ENCODE data around the gene CFAP91. TPM values are rescaled to one million over a fixed set of nuclear protein-coding genes. Genes with fewer than 3 reads are reported as not detected.

CFAP91 gene
- 10 to 100 TPM; 21.8 to 36.0 (median 22.1) TPM for polyA plus RNA-seq (ENCODE audit: insufficient read length in 3 of 3)
- long read RNA-seq, donor 1, full-length matches to known transcripts = 1 of 12 reads
- long read RNA-seq, donor 1, partial matches to known transcripts = 11 of 12 reads
- long read RNA-seq, donor 1, other reads (novel, unspliced or antisense) = 0 of 12 reads
- long read RNA-seq, donor 2 = 0 reads
- long read RNA-seq, donor 3, full-length matches to known transcripts = 2 of 2 reads
- long read RNA-seq, donor 3, partial matches to known transcripts = 0 of 2 reads
- long read RNA-seq, donor 3, other reads (novel, unspliced or antisense) = 0 of 2 reads
- long read RNA-seq, donor 4, full-length matches to known transcripts = 2 of 2 reads
- long read RNA-seq, donor 4, partial matches to known transcripts = 0 of 2 reads
- long read RNA-seq, donor 4, other reads (novel, unspliced or antisense) = 0 of 2 reads
- long read RNA-seq, donor 5 = 0 reads
- long read RNA-seq, donor 6 = 0 reads
- long read RNA-seq, donor 7, partial matches to known transcripts = 0 of 2 reads
- long read RNA-seq, donor 7, other reads (novel, unspliced or antisense) = 0 of 2 reads
- long read RNA-seq, donor 8, full-length matches to known transcripts = 1 of 1 reads
- long read RNA-seq, donor 8, partial matches to known transcripts = 0 of 1 reads
- long read RNA-seq, donor 8, other reads (novel, unspliced or antisense) = 0 of 1 reads
- long read RNA-seq, donor 9, full-length matches to known transcripts = 1 of 1 reads
- long read RNA-seq, donor 9, partial matches to known transcripts = 0 of 1 reads
- long read RNA-seq, donor 9, other reads (novel, unspliced or antisense) = 0 of 1 reads
- long read RNA-seq, donor 10, partial matches to known transcripts = 0 of 2 reads
- long read RNA-seq, donor 10, other reads (novel, unspliced or antisense) = 0 of 2 reads
- long read RNA-seq, donor 11, full-length matches to known transcripts = 1 of 1 reads
- long read RNA-seq, donor 11, partial matches to known transcripts = 0 of 1 reads
- long read RNA-seq, donor 11, other reads (novel, unspliced or antisense) = 0 of 1 reads
- long read RNA-seq, donor 12, full-length matches to known transcripts = 3 of 3 reads
- long read RNA-seq, donor 12, partial matches to known transcripts = 0 of 3 reads
- long read RNA-seq, donor 12, other reads (novel, unspliced or antisense) = 0 of 3 reads
- long read RNA-seq, donor 13, full-length matches to known transcripts = 3 of 3 reads
- long read RNA-seq, donor 13, partial matches to known transcripts = 0 of 3 reads
- long read RNA-seq, donor 13, other reads (novel, unspliced or antisense) = 0 of 3 reads
- long read RNA-seq, donor 14, full-length matches to known transcripts = 1 of 1 reads
- long read RNA-seq, donor 14, partial matches to known transcripts = 0 of 1 reads
- long read RNA-seq, donor 14, other reads (novel, unspliced or antisense) = 0 of 1 reads
- long read RNA-seq, donor 15, full-length matches to known transcripts = 1 of 1 reads
- long read RNA-seq, donor 15, partial matches to known transcripts = 0 of 1 reads
- long read RNA-seq, donor 15, other reads (novel, unspliced or antisense) = 0 of 1 reads
- long read RNA-seq, donor 16, full-length matches to known transcripts = 4 of 46 reads
- long read RNA-seq, donor 16, partial matches to known transcripts = 42 of 46 reads
- long read RNA-seq, donor 16, other reads (novel, unspliced or antisense) = 0 of 46 reads

DNA sequence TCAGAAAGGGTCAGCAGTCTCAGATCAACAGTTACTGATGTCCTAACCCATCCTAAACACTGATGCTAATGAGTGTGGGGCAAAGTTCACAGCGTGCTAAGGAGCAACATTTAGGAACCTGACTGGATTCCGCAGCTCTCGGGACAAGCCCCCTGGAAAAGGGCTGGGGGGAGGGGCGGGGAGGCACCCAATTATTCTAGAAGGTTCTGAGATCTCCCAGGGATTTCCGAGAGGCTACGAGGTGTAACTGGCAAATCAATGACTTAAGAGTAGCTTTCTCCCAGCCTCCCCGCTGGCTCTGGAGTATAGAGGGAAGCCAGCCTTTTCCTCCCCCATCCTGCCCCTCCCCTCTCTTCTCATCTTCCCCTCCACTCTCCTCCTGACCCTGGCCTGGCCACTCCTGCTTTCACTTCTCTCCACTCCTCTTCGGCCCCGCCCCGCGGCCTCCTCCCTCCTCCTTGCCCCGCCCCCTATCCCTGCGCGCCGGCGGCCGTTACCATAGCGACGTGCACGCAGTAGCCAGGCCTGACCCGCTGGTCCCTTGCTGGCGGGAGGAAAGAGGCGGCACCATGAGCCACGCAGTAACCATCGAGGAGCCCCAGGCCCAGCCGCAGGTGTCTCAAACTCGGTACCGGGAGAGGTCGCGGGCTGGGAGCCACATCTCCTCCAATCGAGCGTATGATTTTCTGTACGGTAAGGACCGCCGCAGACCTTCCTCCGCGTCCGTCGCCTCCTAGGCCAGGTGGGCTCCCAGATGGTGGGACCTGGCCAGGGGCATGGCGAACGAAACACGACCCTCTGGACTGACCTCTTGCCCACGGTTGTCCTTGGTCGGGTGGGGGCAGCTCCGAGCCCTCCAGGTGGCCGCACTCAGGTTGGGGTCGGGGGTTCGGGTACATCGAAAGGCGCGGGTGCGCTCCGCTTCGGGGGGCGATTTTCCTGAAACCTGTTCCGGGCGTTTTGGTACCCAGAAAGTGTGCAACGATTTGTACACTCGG, at the start of gene CFAP91:
CFAP91 (plus strand) TSS at position 493 of the 998 bp plus-strand sequence; CDS start at position 570, 77 bp downstream.
- peak; percentile 82 to 93 (median 91) for DNase-seq (ENCODE audit: extremely low read depth in 1 of 11, low read depth in 9 of 11, low spot score in 4 of 11)

DNA sequence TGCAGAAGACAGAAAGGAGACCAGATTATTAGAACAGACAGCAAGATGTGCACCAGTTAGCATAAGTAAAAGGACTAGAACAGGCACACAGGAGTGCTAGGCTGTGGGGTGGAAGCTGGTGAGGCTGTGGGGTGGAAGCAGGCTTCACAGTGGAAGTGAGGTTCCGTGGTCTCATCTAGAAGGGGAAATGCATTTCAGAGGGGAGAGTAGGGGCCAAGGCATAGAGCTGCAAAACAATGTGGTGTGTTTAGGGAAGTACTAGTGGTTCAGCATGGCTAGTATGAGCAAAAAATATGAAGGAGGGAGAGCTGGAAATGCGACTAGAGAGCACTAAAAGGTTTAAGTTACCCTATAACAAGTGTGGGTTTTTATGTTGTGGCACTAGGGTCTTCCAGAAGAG, 48.9 kb upstream of the CFAP91 start:
- DNase-seq (ENCODE audit: extremely low read depth in 1 of 11, low read depth in 9 of 11, low spot score in 4 of 11) = no peak

- DNase-seq (ENCODE audit: extremely low read depth in 1 of 11, low read depth in 9 of 11, low spot score in 4 of 11) = no peak
Observed at GRCh38 chr3:119657887-119658702, 44.7 kb upstream of the CFAP91 start.

GRCh38 chr3:119658994-119659393, 43.8 kb upstream of the CFAP91 start:
- DNase-seq (ENCODE audit: extremely low read depth in 1 of 11, low read depth in 9 of 11, low spot score in 4 of 11) = no peak

- DNase-seq (ENCODE audit: extremely low read depth in 1 of 11, low read depth in 9 of 11, low spot score in 4 of 11) = no peak
Observed at GRCh38 chr3:119659606-119660291, 43.1 kb upstream of the CFAP91 start.

DNA sequence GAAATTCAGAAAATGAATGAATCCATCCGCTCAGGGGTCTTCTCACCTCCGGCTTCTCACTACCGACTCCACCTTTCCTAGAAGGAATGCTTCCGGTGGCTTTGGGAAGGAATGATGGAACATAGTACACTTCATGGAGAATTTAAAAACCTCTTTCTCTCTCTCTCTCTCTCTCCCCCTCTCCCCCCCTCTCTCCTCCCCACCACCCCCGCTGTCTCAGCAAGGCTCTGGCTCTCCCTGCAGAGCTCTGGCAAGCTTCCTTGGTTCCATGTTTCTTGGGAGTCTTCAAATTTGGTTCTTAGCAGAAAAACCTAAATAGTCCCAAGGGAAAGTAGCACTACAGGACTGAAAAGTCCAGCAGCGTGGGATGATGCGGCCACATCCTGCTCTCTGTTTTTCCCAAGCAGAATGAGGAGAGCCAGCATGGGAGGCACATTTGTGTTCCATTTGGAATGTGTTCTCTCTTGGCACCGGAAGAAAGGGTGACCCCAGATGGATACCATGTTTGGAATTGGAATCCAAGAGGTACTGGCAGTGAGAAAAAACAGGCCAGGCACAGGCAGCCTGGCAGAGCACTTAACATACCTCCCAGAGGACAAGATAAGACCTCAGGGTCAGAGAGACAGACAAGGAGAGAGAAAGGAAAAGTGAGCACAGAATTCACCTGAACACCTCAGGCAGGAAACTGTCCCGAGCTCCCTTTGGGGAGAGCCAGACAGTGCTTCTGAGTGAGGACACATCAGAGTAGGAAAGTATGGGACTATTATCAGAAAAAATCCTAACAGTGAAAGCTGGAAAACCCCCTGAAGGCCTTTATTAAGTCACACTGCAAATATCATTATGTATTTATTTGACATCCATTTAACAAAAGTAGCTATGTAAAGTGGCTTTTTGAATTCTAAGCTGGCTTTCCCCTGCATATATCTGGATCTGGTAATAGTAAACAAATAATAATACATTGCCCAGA, 42.1 kb upstream of the CFAP91 start, which contains the start of gene POPDC2:
POPDC2 (minus strand) TSS at position 116 of the 967 bp plus-strand sequence. CDS start 166 bp downstream, outside the sequence.
- DNase-seq (ENCODE audit: extremely low read depth in 1 of 11, low read depth in 9 of 11, low spot score in 4 of 11) = no peak

- no peak for DNase-seq (ENCODE audit: extremely low read depth in 1 of 11, low read depth in 9 of 11, low spot score in 4 of 11)
Observed at GRCh38 chr3:119662604-119663373, 40.0 kb upstream of the CFAP91 start.

DNA sequence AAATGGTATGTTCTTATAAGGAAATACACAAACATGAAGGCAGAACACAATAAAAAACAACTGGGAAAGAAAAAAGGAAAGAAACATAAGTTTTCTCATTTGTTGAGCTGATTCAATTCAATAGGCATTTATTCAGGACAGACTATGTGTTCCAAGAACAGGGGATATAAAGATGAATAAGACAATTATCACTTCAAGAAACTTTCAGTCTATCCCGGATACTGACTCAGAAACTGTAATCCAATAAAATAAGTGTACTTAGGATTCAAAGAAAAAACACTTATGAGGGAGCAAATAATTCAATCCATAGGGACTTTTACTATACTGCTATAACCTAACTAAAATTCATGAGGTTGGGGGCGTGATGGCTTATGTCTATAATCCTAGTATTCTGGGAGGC, 38.9 kb upstream of the CFAP91 start:
- no peak for DNase-seq (ENCODE audit: extremely low read depth in 1 of 11, low read depth in 9 of 11, low spot score in 4 of 11)

DNA sequence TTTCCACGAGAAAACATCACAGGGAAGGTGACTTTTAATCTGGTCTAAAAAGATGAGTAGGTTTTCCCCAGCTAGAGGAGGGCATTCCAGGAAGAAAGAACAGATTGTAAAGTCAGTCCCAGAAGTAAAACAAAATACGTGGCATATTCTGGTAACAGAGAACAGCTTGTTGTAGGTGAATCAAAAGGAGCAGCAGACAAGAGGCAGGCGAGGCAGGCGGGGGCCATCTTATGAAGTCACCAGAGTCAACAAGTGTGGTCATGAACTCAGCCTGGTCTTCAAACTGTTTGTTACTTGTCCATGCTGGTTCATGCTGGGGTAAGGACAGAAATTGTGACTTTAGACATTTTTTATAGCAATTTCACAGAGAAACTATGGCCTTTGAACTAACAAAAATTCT, 38.5 kb upstream of the CFAP91 start:
- no peak for DNase-seq (ENCODE audit: extremely low read depth in 1 of 11, low read depth in 9 of 11, low spot score in 4 of 11)

- no peak for DNase-seq (ENCODE audit: extremely low read depth in 1 of 11, low read depth in 9 of 11, low spot score in 4 of 11)
Observed at GRCh38 chr3:119664850-119665379, 37.9 kb upstream of the CFAP91 start.

DNA sequence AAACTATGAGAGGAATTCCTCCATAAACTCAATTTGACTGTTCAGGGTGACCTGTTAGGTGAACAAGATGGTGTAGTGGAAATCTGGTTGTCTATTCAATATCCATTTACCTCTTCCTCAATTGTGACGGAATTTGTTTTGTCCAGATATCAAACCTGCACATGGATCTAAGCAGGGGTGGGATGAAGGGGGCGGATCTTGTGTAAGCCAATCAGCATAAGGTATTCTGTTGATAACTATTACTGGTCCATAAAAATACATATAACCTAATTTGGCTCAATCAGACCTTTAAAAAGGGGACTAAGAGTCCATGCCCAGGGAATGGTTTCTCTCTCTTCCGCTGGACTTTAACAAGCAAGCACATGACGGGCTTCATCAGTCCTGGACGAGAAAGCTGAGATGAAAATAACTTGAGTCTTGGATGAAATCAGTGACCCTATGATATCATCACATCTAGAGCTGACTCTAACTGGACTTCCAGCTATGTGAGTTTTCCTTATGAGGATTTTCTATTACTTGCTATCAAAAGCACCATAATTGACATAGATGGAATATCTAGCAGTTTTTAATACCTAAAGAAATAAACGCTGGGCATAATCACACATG, 36.8 kb upstream of the CFAP91 start:
- DNase-seq (ENCODE audit: extremely low read depth in 1 of 11, low read depth in 9 of 11, low spot score in 4 of 11) = no peak

DNA sequence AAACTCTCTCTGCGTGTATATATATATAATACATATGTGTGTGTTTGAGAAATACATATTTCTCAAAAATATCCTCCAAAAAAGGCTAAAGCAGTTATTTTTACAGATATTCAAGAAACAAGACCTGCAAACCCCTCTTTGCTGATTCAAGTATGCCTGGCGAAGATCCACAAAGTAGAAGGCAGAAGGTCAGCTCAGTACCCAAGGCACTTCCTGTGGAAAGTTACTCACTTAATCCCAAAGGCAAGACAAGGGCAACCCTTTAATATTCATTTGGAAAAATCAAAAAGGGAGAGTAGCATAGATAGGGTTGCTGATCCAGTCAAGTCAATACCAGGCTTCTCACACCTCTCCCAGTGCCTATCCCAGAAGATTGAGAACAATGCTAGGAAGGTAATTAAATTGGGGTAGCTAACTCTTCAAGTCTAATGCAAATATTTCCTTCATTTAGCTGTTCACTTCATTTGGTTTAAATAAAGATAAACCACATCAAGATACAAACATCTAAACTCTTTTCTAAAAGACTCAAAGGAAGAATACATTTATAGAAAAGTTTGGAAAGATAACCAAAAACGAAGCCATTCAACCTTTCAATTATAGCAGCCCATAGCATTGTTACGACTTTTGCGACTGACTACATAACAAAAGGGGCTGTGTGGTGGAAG, 32.8 kb upstream of the CFAP91 start:
- no peak for DNase-seq (ENCODE audit: extremely low read depth in 1 of 11, low read depth in 9 of 11, low spot score in 4 of 11)

GRCh38 chr3:119672776-119673175, 30.0 kb upstream of the CFAP91 start:
- no peak for DNase-seq (ENCODE audit: extremely low read depth in 1 of 11, low read depth in 9 of 11, low spot score in 4 of 11)
